Inflammatory macrophage treated with lipopolysaccharide for 1 hour (primary cell): Measurements from ENCODE around the gene ALPK1.
A peak's percentile ranks its signal among the peaks of the same experiment; 100 is the strongest.

ENCODE experiments used
- DNase-seq, 2 donors: peaks; one replicate each; pipeline ENCODE4 v3.0.0-alpha.2; 2020 to 2022

The ALPK1 gene

GRCh38 chr4:112329672-112330375 is 32.7 kb downstream of the ALPK1 start:
- DNase-seq = peak; percentile 47 to 52

GRCh38 chr4:112330921-112331320 is 33.8 kb downstream of the ALPK1 start:
- DNase-seq = no peak

- no peak for DNase-seq
These were observed 35.2 kb downstream of the ALPK1 start for GRCh38 chr4:112332398-112332797.

- no peak for DNase-seq
These were observed 42.9 kb downstream of the ALPK1 start for GRCh38 chr4:112340023-112340422.

- DNase-seq = no peak
These were observed 43.9 kb downstream of the ALPK1 start for GRCh38 chr4:112341033-112341432.

GRCh38 chr4:112343330-112344080 is 46.3 kb downstream of the ALPK1 start:
- DNase-seq = no peak

- no peak for DNase-seq
These were observed 51.5 kb downstream of the ALPK1 start for GRCh38 chr4:112348488-112349158.

GRCh38 chr4:112352736-112353135 is 55.6 kb downstream of the ALPK1 start:
- DNase-seq = no peak

- DNase-seq = no peak
These were observed 58.5 kb downstream of the ALPK1 start for GRCh38 chr4:112355662-112356061.

- DNase-seq = no peak
These were observed 60.3 kb downstream of the ALPK1 start for GRCh38 chr4:112357453-112357852.

GRCh38 chr4:112357897-112358296 is 60.7 kb downstream of the ALPK1 start:
- no peak for DNase-seq

- no peak for DNase-seq
These were observed 61.2 kb downstream of the ALPK1 start for GRCh38 chr4:112358415-112358814.

GRCh38 chr4:112358952-112359749 is 62.0 kb downstream of the ALPK1 start:
- no peak for DNase-seq

GRCh38 chr4:112361181-112361791 is 64.1 kb downstream of the ALPK1 start:
- no peak for DNase-seq

GRCh38 chr4:112370466-112370865 is 73.3 kb downstream of the ALPK1 start:
- no peak for DNase-seq

GRCh38 chr4:112371361-112371760 is 74.2 kb downstream of the ALPK1 start:
- no peak for DNase-seq

- no peak for DNase-seq
These were observed 77.7 kb downstream of the ALPK1 start for GRCh38 chr4:112374850-112375249.

GRCh38 chr4:112377171-112377570 is 80.0 kb downstream of the ALPK1 start:
- DNase-seq = no peak

GRCh38 chr4:112377594-112378242 is 80.5 kb downstream of the ALPK1 start:
- no peak for DNase-seq

- DNase-seq = no peak
These were observed 81.1 kb downstream of the ALPK1 start for GRCh38 chr4:112378243-112378620.

GRCh38 chr4:112378858-112379257 is 81.7 kb downstream of the ALPK1 start:
- no peak for DNase-seq

- no peak for DNase-seq
These were observed 82.1 kb downstream of the ALPK1 start for GRCh38 chr4:112379306-112379705.
